ENCODE results near the gene RNF125. TPM values are rescaled to one million over a fixed set of nuclear protein-coding genes. Genes with fewer than 3 reads are reported as not detected.

Gene RNF125
- total RNA-seq, 1 donor from 2014 or later: 3.2 TPM

- no peak for TF ChIP-seq CTCF (IDR thresholded peaks at IDR 0.05; ENCODE audit: insufficient read depth, low read length, poor library complexity, severe bottlenecking)
- no peak for DNase-seq (ENCODE audit: low read depth)
- no peaks in the 10 kb centered on the region for H3K27me3 ChIP-seq (ENCODE audit: control insufficient read depth, insufficient read depth, low read length)
- no peaks in the 10 kb centered on the region for H3K36me3 ChIP-seq (ENCODE audit: control insufficient read depth, insufficient read depth, low read length)
- no peak overlapping the region for H3K4me3 ChIP-seq (ENCODE audit: low read depth, low read length)
These were observed 14.0 kb downstream of the RNF125 start for GRCh38 chr18:32032609-32033008.

GRCh38 chr18:32036506-32037180 is 18.0 kb downstream of the RNF125 start:
- H3K36me3 ChIP-seq (ENCODE audit: control insufficient read depth, insufficient read depth, low read length): no peaks in the 10 kb centered on the region
- DNase-seq (ENCODE audit: low read depth): no peak
- no peak for TF ChIP-seq CTCF (IDR thresholded peaks at IDR 0.05; ENCODE audit: insufficient read depth, low read length, poor library complexity, severe bottlenecking)
- no peak overlapping the region for H3K4me3 ChIP-seq (ENCODE audit: low read depth, low read length)
- H3K27me3 ChIP-seq (ENCODE audit: control insufficient read depth, insufficient read depth, low read length): no peaks in the 10 kb centered on the region

- H3K36me3 ChIP-seq (ENCODE audit: control insufficient read depth, insufficient read depth, low read length): no peaks in the 10 kb centered on the region
- no peak for DNase-seq (ENCODE audit: low read depth)
- H3K4me3 ChIP-seq (ENCODE audit: low read depth, low read length): no peak overlapping the region
- no peaks in the 10 kb centered on the region for H3K27me3 ChIP-seq (ENCODE audit: control insufficient read depth, insufficient read depth, low read length)
- no peak for TF ChIP-seq CTCF (IDR thresholded peaks at IDR 0.05; ENCODE audit: insufficient read depth, low read length, poor library complexity, severe bottlenecking)
These were observed 19.0 kb downstream of the RNF125 start for GRCh38 chr18:32037616-32038015.

GRCh38 chr18:32040936-32041335 is 22.3 kb downstream of the RNF125 start:
- Histone ChIP-seq H3K36me3 (ENCODE audit: control insufficient read depth, insufficient read depth, low read length) (no peaks in the 10 kb centered on the region), H3K4me3 (ENCODE audit: low read depth, low read length) (no peak overlapping the region), H3K27me3 (ENCODE audit: control insufficient read depth, insufficient read depth, low read length) (no peaks in the 10 kb centered on the region)
- no peak for DNase-seq (ENCODE audit: low read depth)
- no peak for TF ChIP-seq CTCF (IDR thresholded peaks at IDR 0.05; ENCODE audit: insufficient read depth, low read length, poor library complexity, severe bottlenecking)

- DNase-seq (ENCODE audit: low read depth): no peak
- Histone ChIP-seq H3K36me3 (ENCODE audit: control insufficient read depth, insufficient read depth, low read length) (no peaks in the 10 kb centered on the region), H3K4me3 (ENCODE audit: low read depth, low read length) (no peak overlapping the region), H3K27me3 (ENCODE audit: control insufficient read depth, insufficient read depth, low read length) (no peaks in the 10 kb centered on the region)
- no peak for TF ChIP-seq CTCF (IDR thresholded peaks at IDR 0.05; ENCODE audit: insufficient read depth, low read length, poor library complexity, severe bottlenecking)
These were observed 23.7 kb downstream of the RNF125 start for GRCh38 chr18:32042337-32042736.

GRCh38 chr18:32048507-32049091 is 30.0 kb downstream of the RNF125 start:
- no peaks in the 10 kb centered on the region for H3K36me3 ChIP-seq (ENCODE audit: control insufficient read depth, insufficient read depth, low read length)
- no peak overlapping the region for H3K4me3 ChIP-seq (ENCODE audit: low read depth, low read length)
- TF ChIP-seq CTCF (IDR thresholded peaks at IDR 0.05; ENCODE audit: insufficient read depth, low read length, poor library complexity, severe bottlenecking): no peak
- no peak for DNase-seq (ENCODE audit: low read depth)
- no peaks in the 10 kb centered on the region for H3K27me3 ChIP-seq (ENCODE audit: control insufficient read depth, insufficient read depth, low read length)

All from kidney epithelial cell (primary cell).